NCI-H526 (cell line): ENCODE results near the gene ZNF610.
A peak's percentile ranks its signal among the peaks of the same experiment; 100 is the strongest.
"Not testable (repeated sequence)": the region's sequence is repeated elsewhere in the genome, so short reads cannot be mapped to it uniquely, and the experiment has no call there.

Experiments
- DNase-seq, 2 experiments: peaks; one replicate each; lab custom pipeline; 2025; lab: John Stamatoyannopoulos, UW

Gene ZNF610

GRCh38 chr19:52336117-52336790, at the start of gene ZNF610:
ZNF610 (plus strand) TSS chr19:52336243; CDS start chr19:52349173, 12,930 bp downstream.
- peak; percentile 78 to 94 for DNase-seq

- no peak for DNase-seq
Observed at GRCh38 chr19:52286256-52286655, 49.8 kb upstream of the ZNF610 start.

- no peak for DNase-seq
Observed at GRCh38 chr19:52291781-52292180, 44.3 kb upstream of the ZNF610 start.

GRCh38 chr19:52292946-52293345, 43.1 kb upstream of the ZNF610 start:
- not testable (repeated sequence) for DNase-seq

GRCh38 chr19:52296400-52296772, 39.7 kb upstream of the ZNF610 start:
- no peak for DNase-seq

- DNase-seq: peak; percentile 67 to 91
Observed at GRCh38 chr19:52296773-52297600, 39.1 kb upstream of the ZNF610 start, which contains the start of gene ZNF480. ZNF480 (plus strand) TSS chr19:52297169; CDS start chr19:52300413, 3,244 bp downstream.

GRCh38 chr19:52297601-52298364, 38.3 kb upstream of the ZNF610 start:
- DNase-seq: peak in 1 of 2 experiments; percentile 31

- no peak for DNase-seq
Observed at GRCh38 chr19:52307275-52307674, 28.8 kb upstream of the ZNF610 start.

GRCh38 chr19:52322429-52322828, 13.6 kb upstream of the ZNF610 start:
- no peak for DNase-seq

- DNase-seq: no peak
Observed at GRCh38 chr19:52331757-52332156, 4.3 kb upstream of the ZNF610 start.

GRCh38 chr19:52335768-52336116, 301 bp upstream of the ZNF610 start:
- DNase-seq: peak in 1 of 2 experiments; percentile 40

- peak in 1 of 2 experiments; percentile 13 for DNase-seq
Observed at GRCh38 chr19:52336791-52337381, 843 bp downstream of the ZNF610 start.

GRCh38 chr19:52339022-52339421, 3.0 kb downstream of the ZNF610 start:
- not testable (repeated sequence) for DNase-seq

- peak; percentile 57 to 81 for DNase-seq
Observed at GRCh38 chr19:52343548-52343947, 7.5 kb downstream of the ZNF610 start.

GRCh38 chr19:52345162-52345561, 9.1 kb downstream of the ZNF610 start:
- DNase-seq: no peak

GRCh38 chr19:52351512-52351911, 15.5 kb downstream of the ZNF610 start:
- DNase-seq: peak in 1 of 2 experiments; percentile 18

GRCh38 chr19:52366414-52366824, 30.4 kb downstream of the ZNF610 start:
- DNase-seq: no peak

GRCh38 chr19:52369559-52370340, 33.7 kb downstream of the ZNF610 start, which contains the start of gene ZNF880:
ZNF880 (plus strand) TSS chr19:52369923; CDS start chr19:52369966, 43 bp downstream.
- peak; percentile 87 to 92 for DNase-seq

GRCh38 chr19:52370341-52370710, 34.3 kb downstream of the ZNF610 start:
- DNase-seq: no peak

- no peak for DNase-seq
Observed at GRCh38 chr19:52391135-52391534, 55.1 kb downstream of the ZNF610 start.
